MV-4-11 (cell line): ENCODE measurements around the gene PPFIA4.
A peak's percentile ranks its signal among the peaks of the same experiment; 100 is the strongest.

Source experiments
- DNase-seq: peaks from one replicate; lab custom pipeline; 2025; lab: John Stamatoyannopoulos, UW

PPFIA4 gene

DNA sequence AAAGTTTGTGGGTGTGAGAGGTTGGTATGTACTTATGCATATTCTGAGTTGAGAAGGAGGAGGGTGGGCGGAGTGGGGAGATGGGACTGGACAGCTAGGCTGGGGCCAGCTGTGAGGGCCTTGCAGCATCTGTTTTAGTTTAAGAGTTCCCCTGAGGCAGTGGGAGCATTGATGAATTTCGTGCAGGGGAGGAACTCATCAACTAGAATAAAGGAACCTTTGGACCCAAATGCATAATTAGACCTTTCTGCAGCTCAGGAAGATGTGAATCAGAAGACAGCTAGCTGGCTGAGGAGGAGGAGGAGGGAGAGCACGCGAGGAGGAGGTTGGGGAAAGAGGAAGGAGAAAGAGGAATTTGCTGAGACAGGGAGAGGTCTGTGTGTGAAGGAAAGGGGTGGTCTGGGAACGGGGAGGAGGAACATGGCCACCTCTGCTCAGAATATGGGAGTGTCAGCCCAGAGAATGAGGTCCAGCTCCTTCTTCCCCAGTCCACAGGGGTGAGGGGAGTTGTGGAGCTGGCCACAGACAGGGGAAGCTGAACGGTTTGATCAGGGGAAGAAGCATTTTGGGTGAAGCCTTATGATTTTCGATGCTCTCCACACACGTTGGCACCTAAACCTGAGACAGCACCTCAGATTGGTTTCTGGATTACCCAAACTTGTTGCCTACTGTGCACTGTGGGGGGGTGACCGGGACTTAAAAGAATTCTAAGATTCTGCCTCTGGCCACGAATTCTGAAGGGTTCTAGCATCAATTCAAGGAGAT, 31.8 kb downstream of the PPFIA4 start:
- peak; percentile 58 for DNase-seq

DNA sequence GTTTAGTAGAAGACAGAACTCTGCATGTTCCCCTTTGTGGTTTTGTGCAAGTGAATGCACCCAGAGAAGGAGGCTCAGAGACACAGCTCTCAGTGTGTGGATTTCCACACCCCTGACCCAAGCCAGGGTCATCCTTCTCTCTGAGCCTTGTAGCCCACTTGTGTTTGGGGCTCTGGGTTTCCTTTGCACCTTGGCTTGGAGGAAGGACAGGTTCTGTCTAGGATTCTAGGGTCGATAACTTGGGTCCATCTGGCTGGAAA, 32.3 kb downstream of the PPFIA4 start:
- DNase-seq, result peak; percentile 74

DNA sequence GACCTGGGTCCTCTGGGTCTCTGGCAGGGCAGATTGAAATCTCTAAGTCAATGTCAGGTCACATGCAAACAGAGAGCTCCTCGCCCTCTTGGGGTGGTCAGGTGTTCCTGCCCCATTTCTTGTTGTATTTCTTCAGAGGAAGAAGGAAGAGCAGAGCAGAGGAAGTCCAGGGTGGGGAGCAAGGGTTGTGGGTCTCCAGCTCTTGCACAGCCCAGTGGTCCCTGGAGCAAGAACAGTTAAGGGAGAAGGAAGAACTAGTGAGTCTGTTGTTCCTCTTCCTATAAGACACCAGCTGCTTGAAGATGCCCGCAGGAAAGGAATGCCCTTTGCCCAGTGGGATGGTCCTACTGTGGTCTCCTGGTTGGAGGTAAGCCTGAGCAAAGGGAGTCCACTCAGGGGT, 33.2 kb downstream of the PPFIA4 start:
- DNase-seq, result peak; percentile 78

DNA sequence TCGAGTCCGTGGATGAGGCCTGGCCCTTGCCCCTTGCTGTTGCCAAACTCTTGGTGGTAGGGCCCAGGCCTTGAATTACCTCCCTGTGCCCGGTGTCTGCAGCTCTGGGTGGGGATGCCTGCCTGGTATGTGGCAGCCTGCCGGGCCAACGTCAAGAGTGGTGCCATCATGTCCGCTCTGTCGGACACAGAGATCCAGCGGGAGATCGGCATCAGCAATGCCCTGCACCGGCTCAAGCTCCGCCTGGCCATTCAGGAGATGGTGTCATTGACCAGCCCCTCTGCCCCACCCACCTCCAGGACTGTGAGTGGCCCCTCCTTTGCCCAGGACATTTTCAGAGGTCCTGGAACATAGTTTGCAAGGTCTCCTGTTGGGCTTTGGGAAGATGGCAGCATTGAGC, 33.8 kb downstream of the PPFIA4 start:
- no peak for DNase-seq

DNA sequence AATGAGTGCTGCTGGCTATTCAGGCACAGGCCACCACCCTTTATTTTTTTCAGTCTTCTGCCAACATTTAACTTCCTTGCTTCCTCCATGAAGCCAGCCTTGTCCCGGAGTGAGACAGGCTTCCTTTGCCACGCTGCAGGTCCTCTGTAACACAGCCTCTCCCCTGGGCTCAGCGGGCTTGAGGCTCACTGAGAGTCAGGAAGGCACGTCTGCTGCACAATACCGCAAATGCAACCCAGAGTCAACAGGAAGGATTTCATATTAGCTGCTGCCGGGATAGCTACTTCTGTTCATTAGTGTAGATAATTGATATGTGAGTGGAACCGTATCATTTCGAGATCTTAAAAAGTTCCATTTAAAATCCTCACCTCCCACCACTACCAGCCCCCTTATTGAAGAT, 37.0 kb downstream of the PPFIA4 start:
- DNase-seq, result no peak

DNA sequence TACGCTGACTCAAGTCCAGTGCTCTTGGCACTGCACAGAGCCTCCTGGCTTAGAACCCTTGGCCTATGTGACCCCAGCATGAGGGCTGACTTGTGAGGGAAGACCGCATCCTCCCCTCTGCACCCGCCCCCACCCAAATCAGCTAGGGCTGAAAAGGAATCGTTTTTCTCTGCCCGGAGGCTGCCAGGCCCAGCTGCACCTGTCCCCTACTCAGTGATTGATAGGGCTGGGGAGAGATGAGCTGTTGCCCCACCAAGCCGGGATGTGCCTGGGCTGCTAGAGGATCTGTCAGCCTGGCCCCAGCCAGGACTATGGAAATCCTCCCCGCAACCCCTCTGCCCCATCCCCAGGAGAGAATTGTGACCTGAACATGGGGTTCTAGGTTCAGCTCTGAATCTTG, 38.9 kb downstream of the PPFIA4 start:
- DNase-seq, result no peak

DNA sequence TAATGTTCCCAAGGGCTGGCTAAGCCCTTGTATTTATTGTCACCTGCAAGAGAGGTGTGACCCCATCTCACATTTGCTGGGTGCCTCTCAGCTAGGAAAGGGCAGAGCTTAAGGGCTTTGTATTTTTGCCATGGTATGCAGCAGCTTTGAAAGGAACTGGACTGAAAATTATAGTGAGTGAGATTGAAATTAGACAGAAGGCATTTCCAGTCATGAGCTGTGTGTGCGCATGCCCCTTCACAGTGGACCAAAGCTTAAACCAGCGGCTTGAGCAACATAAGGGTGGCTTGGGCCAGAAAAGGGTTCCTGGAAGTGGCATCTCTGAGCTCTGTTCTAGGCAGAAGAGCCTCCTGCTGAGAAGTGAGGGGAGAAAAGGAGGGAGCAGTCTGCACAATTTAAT, 39.7 kb downstream of the PPFIA4 start:
- DNase-seq, result peak; percentile 21

GRCh38 chr1:203066965-203067364, 40.7 kb downstream of the PPFIA4 start:
- DNase-seq, result no peak

GRCh38 chr1:203069030-203069747, 42.9 kb downstream of the PPFIA4 start:
- peak; percentile 92 for DNase-seq

DNA sequence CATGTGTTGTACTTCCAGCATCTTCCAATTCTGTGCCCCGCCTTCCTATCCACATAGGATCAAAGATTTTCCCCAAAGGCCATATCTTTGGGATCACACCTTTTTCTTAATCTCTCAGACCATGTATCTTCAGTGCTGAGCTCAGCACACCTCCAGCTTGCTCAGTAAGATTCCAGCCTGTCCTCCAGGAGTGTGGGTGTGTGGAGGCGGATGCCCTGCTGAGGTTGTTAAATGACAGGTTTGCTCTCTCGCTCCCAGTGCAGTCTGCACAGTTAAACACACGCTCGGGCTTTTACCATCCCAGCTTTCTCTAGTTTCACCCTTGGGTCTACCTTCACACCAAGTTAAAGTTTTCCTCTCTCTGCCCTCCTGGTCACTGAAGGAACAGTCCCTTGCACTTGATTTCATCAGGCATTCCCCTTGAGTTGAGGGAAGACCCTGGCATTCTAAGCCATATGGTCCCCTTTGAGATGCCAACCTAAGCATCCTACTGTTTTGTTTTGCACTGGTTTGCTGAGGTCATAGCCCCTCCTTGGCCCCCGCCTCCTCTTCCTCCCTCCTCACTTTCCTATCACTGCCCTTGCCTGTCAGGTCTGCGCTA, 45.8 kb downstream of the PPFIA4 start:
- DNase-seq, result no peak

DNA sequence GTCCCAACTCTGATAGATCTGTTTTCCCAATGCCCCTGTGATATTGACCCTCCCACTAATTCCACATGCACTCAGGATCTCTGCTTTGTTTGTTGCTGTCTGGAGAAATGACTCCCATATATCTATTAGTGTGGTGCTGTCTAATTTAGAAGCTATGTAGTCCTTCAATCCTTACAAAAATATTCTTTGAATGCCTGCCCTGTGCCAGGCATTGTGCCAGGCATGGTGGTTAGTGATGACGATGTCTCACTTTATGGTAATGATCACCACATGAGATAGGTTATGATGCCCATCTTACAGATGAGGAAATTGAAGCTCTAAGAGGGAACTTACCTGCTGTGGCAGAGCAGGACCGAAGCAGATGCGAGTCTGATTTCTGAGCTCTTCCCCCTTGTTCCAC, 46.6 kb downstream of the PPFIA4 start:
- no peak for DNase-seq

- no peak for DNase-seq
Observed at GRCh38 chr1:203073469-203073868, 47.2 kb downstream of the PPFIA4 start.

- no peak for DNase-seq
Observed at GRCh38 chr1:203074610-203075009, 48.3 kb downstream of the PPFIA4 start.

GRCh38 chr1:203075236-203076030, 49.1 kb downstream of the PPFIA4 start:
- peak; percentile 56 for DNase-seq

DNA sequence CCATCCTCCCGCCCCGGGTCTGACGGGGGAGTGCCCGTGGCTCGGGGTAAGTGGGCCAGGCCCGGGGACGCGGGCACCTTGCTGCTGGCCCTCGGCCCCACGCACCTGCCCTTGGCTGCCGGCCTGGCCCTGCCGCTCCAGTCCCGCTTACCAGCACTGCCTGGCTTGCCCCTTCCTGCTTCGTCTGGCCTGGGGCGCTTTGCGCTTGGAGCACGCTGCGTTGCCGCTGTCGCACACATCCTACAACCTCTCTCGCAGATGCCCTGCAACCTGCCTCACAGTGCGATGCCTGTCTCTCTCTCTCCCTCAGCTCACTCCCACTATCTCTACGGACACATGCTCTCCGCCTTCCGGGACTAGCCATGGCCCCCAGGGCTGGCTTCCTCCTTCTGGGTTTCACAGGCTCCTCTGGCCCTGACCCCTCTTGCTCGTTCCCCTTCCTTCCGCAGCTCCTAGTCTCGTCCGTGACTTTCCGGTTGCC, 49.8 kb downstream of the PPFIA4 start:
- peak; percentile 67 for DNase-seq

- no peak for DNase-seq
Observed at GRCh38 chr1:203077367-203077766, 51.1 kb downstream of the PPFIA4 start.

DNA sequence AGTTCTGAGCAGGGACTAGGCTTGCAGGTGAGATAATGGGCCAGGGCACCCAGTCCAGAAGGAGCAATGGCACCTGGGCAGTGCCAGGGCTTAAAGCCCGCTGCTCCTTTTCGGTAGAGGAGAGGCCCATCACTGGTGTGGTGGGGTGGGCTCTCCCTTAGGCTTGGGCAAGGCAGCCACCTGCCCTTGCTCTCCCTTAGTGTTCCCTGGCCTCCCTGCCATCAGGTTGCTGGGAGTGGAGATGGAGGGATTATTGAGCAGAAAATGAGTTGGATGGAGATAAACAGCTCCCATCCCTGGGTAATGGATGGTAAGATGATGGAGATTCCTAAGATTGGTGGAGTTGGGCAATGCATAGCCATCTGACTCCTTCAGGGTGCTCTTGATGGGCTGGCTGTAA, 51.7 kb downstream of the PPFIA4 start:
- DNase-seq, result no peak

DNA sequence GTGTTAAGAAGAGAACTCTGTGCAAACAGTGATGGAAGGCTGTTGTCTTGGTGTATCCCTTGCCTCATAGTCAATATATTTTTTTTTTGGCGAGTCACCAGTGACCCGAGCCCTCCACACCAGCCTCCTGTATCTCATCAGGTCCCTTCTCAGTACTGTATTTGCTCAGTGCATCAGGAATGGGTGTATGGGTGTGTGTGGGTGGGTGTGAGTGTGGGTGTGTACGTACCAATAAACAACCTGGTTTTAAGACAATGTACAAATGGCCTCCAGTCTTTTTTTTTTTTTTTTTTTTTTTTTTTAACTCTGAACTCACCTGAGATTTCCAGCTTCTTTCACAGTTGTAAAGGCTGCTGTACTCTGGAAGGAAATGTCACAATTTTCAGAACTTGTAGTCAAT, 52.2 kb downstream of the PPFIA4 start:
- DNase-seq, result no peak

DNA sequence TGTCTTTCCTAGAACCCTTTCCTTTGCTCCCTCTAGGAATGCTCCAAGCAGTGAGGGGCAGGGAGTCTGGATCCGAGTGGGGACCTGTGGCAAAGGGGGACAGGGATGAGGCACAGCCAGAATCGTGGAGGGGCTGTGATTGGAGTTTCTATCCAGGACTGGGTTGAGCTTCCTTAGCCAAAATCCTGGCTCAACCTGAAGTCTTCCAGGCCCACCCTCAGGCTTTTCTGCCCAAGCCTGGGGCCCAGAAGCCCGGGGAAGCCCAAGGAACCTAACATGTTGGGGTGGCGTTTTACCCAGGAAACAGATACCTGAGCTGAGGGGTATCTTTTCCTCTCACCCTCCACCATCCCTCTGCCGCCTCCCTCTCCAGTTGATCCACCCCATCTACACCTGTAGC, 54.2 kb downstream of the PPFIA4 start:
- no peak for DNase-seq

- DNase-seq, result no peak
Observed at GRCh38 chr1:203081465-203082230, 55.4 kb downstream of the PPFIA4 start.

GRCh38 chr1:203082231-203082505, 55.9 kb downstream of the PPFIA4 start:
- no peak for DNase-seq
